GM21367 (cell line): Measurements from ENCODE around the gene CCT7.
A peak's percentile ranks its signal among the peaks of the same experiment; 100 is the strongest.
"Not testable (repeated sequence)": the region's sequence is repeated elsewhere in the genome, so short reads cannot be mapped to it uniquely, and the experiment has no call there.

Source experiments
- ATAC-seq: cut with Tn5 transposase; IDR thresholded peaks from one replicate; pipeline ENCODE4 v1.9.1; 2021; ENCODE audit not compliant: unreplicated experiment

CCT7 gene

GRCh38 chr2:73233932-73234832 is at the start of gene CCT7:
CCT7 (plus strand) TSS chr2:73234308; CDS start chr2:73234379, 71 bp downstream.
- peak; percentile 61 for ATAC-seq

- no peak for ATAC-seq
Observed at GRCh38 chr2:73185965-73186364, 48.1 kb upstream of the CCT7 start.

- no peak for ATAC-seq
Observed at GRCh38 chr2:73187549-73187948, 46.6 kb upstream of the CCT7 start.

- ATAC-seq = no peak
Observed at GRCh38 chr2:73197579-73197978, 36.5 kb upstream of the CCT7 start.

GRCh38 chr2:73200281-73200680 is 33.8 kb upstream of the CCT7 start:
- ATAC-seq = not testable (repeated sequence)

- ATAC-seq = no peak
Observed at GRCh38 chr2:73202156-73203054, 31.7 kb upstream of the CCT7 start, which contains the start of gene NOTO. NOTO (plus strand) TSS chr2:73202574; CDS start chr2:73202667, 93 bp downstream.

- no peak for ATAC-seq
Observed at GRCh38 chr2:73203055-73203681, 30.9 kb upstream of the CCT7 start.

- ATAC-seq = no peak
Observed at GRCh38 chr2:73205611-73206010, 28.5 kb upstream of the CCT7 start.

GRCh38 chr2:73208258-73208657 is 25.9 kb upstream of the CCT7 start:
- no peak for ATAC-seq

- no peak for ATAC-seq
Observed at GRCh38 chr2:73210019-73210418, 24.1 kb upstream of the CCT7 start.

GRCh38 chr2:73210696-73211095 is 23.4 kb upstream of the CCT7 start:
- no peak for ATAC-seq

- ATAC-seq = no peak
Observed at GRCh38 chr2:73212098-73212447, 22.0 kb upstream of the CCT7 start.

- ATAC-seq = peak; percentile 60
Observed at GRCh38 chr2:73212448-73213176, 21.5 kb upstream of the CCT7 start.

- peak; percentile 88 for ATAC-seq
Observed at GRCh38 chr2:73214120-73215035, 19.7 kb upstream of the CCT7 start, which contains the start of gene SMYD5. SMYD5 (plus strand) TSS chr2:73214245; CDS start chr2:73214267, 22 bp downstream.

GRCh38 chr2:73215254-73215653 is 18.9 kb upstream of the CCT7 start:
- no peak for ATAC-seq

GRCh38 chr2:73217160-73217559 is 16.9 kb upstream of the CCT7 start:
- no peak for ATAC-seq

GRCh38 chr2:73217826-73218225 is 16.3 kb upstream of the CCT7 start:
- ATAC-seq = no peak

- no peak for ATAC-seq
Observed at GRCh38 chr2:73218298-73218697, 15.8 kb upstream of the CCT7 start.

- ATAC-seq = no peak
Observed at GRCh38 chr2:73223821-73224220, 10.3 kb upstream of the CCT7 start.
